Osteoblast (primary cell): ENCODE measurements around the gene PCDH15. TPM values are rescaled to one million over a fixed set of nuclear protein-coding genes. Genes with fewer than 3 reads are reported as not detected.

Experiments
- DNase-seq: peaks from one replicate; pipeline ENCODE4 v3.0.0; 2011; ENCODE audit warnings: low spot score, mixed read lengths; ENCODE audit not compliant: insufficient read length; ENCODE audit errors: missing footprints
- H2AFZ ChIP-seq: 2 replicates; pipeline ENCODE4 v1.6.0; 2011; ENCODE audit warnings: mild to moderate bottlenecking, low read length
- H3K27ac ChIP-seq: 2 replicates; pipeline ENCODE4 v1.5.1; 2011; ENCODE audit warnings: mild to moderate bottlenecking, low read depth, low read length, moderate library complexity
- H3K27me3 ChIP-seq: 2 replicates; pipeline ENCODE4 v1.6.0; 2012; ENCODE audit warnings: mild to moderate bottlenecking, control low read depth, inconsistent platforms, low read length, moderate library complexity; ENCODE audit not compliant: insufficient read depth
- H3K36me3 ChIP-seq: 2 replicates; pipeline ENCODE4 v1.5.1; 2011; ENCODE audit warnings: mild to moderate bottlenecking, low read length, control low read depth, moderate library complexity; ENCODE audit not compliant: insufficient read depth
- H3K4me1 ChIP-seq: 2 replicates; pipeline ENCODE4 v1.5.1; 2011; ENCODE audit warnings: mild to moderate bottlenecking, low read length, control low read depth, moderate library complexity; ENCODE audit not compliant: insufficient read depth
- H3K4me2 ChIP-seq: 2 replicates; pipeline ENCODE4 v1.6.0; 2011; ENCODE audit warnings: mild to moderate bottlenecking, low read length; ENCODE audit not compliant: insufficient read depth
- H3K4me3 ChIP-seq: fragments of 200-600 bp; sonication (generic); 3 replicates; pipeline ENCODE4 v1.5.1; 2012; ENCODE audit warnings: mild to moderate bottlenecking, low read length, inconsistent platforms; ENCODE audit not compliant: insufficient read depth
- H3K79me2 ChIP-seq: 2 replicates; pipeline ENCODE4 v1.6.0; 2012; ENCODE audit warnings: mild to moderate bottlenecking, low read length, control low read depth, inconsistent platforms; ENCODE audit not compliant: insufficient read depth
- H3K9me3 ChIP-seq: 2 replicates; pipeline ENCODE4 v1.5.1; 2011; ENCODE audit warnings: low read depth, low read length, control low read depth
- H4K20me1 ChIP-seq: 2 replicates; pipeline ENCODE4 v1.6.0; 2012; ENCODE audit warnings: mild to moderate bottlenecking, low read length, control low read depth; ENCODE audit not compliant: insufficient read depth
- CTCF ChIP-seq: IDR thresholded peaks from 2 replicates; pipeline ENCODE4 v1.5.1; 2011; ENCODE audit warnings: mild to moderate bottlenecking, low read depth, low read length, moderate library complexity; ENCODE audit errors: extremely low read depth
- total RNA-seq: library from RNA; depleted of rRNA; stranded (reverse); fragments of >200 nt; gene quantifications from 2 replicates; pipeline ENCODE4 v1.2.3, GENCODE V29; 2012

Gene PCDH15
- total RNA-seq, 1 donor, result not detected

DNA sequence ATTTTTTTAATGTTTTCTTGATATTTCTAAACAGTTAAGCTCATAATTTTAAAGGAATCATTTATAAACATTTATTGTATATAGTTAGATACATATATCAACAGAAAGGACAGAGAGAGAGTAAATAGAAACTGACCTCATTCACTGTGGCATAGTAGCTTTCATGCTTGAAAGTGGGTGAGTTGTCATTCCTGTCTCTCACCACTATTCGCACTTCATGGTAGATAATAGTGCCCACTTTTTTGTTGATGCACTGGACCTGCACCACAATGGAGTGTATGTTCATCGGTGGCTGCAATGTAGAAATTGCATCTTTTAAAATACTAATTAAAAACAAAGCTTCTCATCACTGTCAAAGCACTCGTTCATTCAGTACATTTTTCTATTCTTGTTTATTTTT lies 432.0 kb downstream of the PCDH15 start:
- no peak for DNase-seq
- H3K36me3 ChIP-seq, result no peaks in the 10 kb centered on the region
- no peak for TF ChIP-seq CTCF

GRCh38 chr10:54363390-54363789 lies 437.6 kb downstream of the PCDH15 start:
- Histone ChIP-seq H3K9me3 (peaks cover 2% of the 10 kb centered on the region), H4K20me1 (no peaks in the 10 kb centered on the region), H3K4me2 (no peak overlapping the region), H3K27ac (no peak overlapping the region), H2AFZ (no peak overlapping the region), H3K79me2 (no peaks in the 10 kb centered on the region), H3K4me1 (no peaks in the 10 kb centered on the region), H3K4me3 (no peak overlapping the region), H3K36me3 (no peaks in the 10 kb centered on the region), H3K27me3 (no peaks in the 10 kb centered on the region)
- TF ChIP-seq CTCF, result no peak
- DNase-seq, result no peak

More for the DNA sequence above, 432.0 kb downstream of the PCDH15 start:
- Histone ChIP-seq H4K20me1 (no peaks in the 10 kb centered on the region), H3K27ac (no peak overlapping the region), H3K4me2 (no peak overlapping the region), H3K27me3 (no peaks in the 10 kb centered on the region), H3K79me2 (no peaks in the 10 kb centered on the region), H3K4me1 (no peaks in the 10 kb centered on the region), H2AFZ (no peak overlapping the region), H3K4me3 (no peak overlapping the region), H3K9me3 (no peaks in the 10 kb centered on the region)

GRCh38 chr10:54342058-54342457 lies 459.0 kb downstream of the PCDH15 start:
- no peak overlapping the region for H3K4me2 ChIP-seq
- no peaks in the 10 kb centered on the region for H3K27me3 ChIP-seq
- H3K4me3 ChIP-seq, result no peak overlapping the region
- no peak for TF ChIP-seq CTCF
- no peaks in the 10 kb centered on the region for H4K20me1 ChIP-seq
- H3K36me3 ChIP-seq, result no peaks in the 10 kb centered on the region
- H3K4me1 ChIP-seq, result no peaks in the 10 kb centered on the region
- no peak for DNase-seq
- no peaks in the 10 kb centered on the region for H3K79me2 ChIP-seq
- no peak overlapping the region for H2AFZ ChIP-seq
- no peaks in the 10 kb centered on the region for H3K9me3 ChIP-seq
- no peak overlapping the region for H3K27ac ChIP-seq

- no peaks in the 10 kb centered on the region for H3K36me3 ChIP-seq
- TF ChIP-seq CTCF, result no peak
- no peaks in the 10 kb centered on the region for H3K4me1 ChIP-seq
- no peaks in the 10 kb centered on the region for H3K9me3 ChIP-seq
- no peak overlapping the region for H2AFZ ChIP-seq
- no peak overlapping the region for H3K4me3 ChIP-seq
- H3K27ac ChIP-seq, result no peak overlapping the region
- no peaks in the 10 kb centered on the region for H3K79me2 ChIP-seq
- H3K4me2 ChIP-seq, result no peak overlapping the region
- H3K27me3 ChIP-seq, result no peaks in the 10 kb centered on the region
- DNase-seq, result no peak
- H4K20me1 ChIP-seq, result no peaks in the 10 kb centered on the region
Measured at GRCh38 chr10:54335296-54335695, 465.7 kb downstream of the PCDH15 start.
